ENCODE measurements around the gene PKN1. TPM values are rescaled to one million over a fixed set of nuclear protein-coding genes. Genes with fewer than 3 reads are reported as not detected.
"Not testable (repeated sequence)": the region's sequence is repeated elsewhere in the genome, so short reads cannot be mapped to it uniquely, and the experiment has no call there.

Gene PKN1
- total RNA-seq, 1 donor from 2014 or later, result 202 TPM

DNA sequence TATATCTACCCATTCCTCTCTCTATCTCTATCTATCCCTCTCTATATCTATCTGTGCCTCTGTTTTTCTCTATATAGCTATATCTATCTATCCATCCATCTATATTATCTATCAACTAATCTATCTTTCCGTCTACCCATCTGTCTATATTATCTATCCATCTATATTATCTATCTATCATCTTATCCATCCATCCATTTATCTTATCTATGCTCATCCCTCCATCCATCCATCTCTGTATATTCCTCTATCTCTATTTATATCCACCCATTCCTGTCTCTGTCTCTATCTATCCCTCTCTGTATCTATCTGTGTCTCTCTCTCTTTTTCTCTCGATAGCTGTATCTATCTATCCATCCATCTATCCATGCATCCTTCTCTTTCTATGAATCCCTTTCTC, 27.8 kb downstream of the PKN1 start:
- intact Hi-C loops (cut with micrococcal nuclease), result no loop called here

DNA sequence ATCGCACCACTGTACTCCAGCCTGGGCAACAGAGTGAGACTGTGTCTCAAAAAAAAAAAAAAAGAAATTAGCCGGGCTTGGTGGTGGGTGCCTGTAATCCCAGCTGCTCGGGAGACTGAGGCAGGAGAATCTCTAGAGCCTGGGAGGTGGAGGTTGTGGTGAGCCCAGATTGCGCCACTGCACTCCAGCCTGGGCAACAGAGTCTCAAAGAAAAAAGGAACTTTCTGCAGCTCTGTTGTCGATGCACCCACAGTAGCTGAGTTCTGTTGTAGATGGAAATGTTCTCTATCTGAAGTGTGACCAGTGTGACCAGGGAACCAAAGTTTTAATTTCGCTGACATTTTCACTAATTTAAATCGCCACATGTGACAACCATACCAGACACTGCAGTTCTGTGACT, 29.3 kb downstream of the PKN1 start:
- intact Hi-C loops (cut with micrococcal nuclease), result not testable (repeated sequence)

DNA sequence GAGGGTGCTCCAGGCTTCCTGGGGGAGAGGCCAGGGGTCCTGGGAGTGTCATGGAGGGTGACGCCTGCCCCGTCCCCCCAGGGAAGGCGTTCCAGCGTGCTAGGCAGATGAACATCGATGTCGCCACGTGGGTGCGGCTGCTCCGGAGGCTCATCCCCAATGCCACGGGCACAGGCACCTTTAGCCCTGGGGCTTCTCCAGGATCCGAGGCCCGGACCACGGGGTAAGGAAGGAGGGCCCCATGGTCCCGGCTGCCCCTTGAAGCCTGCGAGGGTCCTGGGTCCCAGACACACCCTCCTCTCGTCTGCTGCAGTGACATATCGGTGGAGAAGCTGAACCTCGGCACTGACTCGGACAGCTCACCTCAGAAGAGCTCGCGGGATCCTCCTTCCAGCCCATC, 30.6 kb downstream of the PKN1 start:
- intact Hi-C loops (cut with micrococcal nuclease), result no loop called here

DNA sequence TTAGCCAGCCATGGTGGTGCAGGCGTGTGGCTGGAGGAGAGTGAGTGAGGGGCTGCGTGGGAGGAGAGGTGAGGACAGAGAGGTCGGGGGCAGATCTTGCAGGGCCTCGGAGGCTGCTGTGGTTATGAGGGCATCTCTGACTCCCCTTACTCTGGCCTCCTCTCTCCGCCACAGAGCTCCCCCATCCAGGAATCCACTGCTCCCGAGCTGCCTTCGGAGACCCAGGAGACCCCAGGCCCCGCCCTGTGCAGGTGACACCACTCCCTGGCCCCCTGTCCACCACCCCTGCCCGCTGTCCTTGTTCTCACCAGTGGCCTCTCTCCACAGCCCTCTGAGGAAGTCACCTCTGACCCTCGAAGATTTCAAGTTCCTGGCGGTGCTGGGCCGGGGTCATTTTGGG, 34.3 kb downstream of the PKN1 start:
- intact Hi-C loops (cut with micrococcal nuclease), result no loop called here

DNA sequence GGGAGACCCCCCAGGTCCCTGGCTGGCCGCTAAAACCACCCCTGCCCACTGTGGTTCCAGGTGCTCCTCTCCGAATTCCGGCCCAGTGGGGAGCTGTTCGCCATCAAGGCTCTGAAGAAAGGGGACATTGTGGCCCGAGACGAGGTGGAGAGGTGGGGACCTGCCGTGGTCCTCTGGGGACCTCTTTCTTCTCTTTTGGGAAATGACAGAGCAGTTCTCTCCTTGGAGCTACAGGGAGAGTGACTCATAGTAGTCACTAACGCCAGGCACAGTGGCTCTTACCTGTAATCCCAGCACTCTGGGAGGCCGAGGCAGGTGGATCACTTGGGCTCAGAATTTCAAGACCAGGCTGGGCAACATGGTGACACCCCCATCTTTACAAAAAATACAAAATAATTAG, 34.7 kb downstream of the PKN1 start:
- intact Hi-C loops (cut with micrococcal nuclease), result no loop called here

DNA sequence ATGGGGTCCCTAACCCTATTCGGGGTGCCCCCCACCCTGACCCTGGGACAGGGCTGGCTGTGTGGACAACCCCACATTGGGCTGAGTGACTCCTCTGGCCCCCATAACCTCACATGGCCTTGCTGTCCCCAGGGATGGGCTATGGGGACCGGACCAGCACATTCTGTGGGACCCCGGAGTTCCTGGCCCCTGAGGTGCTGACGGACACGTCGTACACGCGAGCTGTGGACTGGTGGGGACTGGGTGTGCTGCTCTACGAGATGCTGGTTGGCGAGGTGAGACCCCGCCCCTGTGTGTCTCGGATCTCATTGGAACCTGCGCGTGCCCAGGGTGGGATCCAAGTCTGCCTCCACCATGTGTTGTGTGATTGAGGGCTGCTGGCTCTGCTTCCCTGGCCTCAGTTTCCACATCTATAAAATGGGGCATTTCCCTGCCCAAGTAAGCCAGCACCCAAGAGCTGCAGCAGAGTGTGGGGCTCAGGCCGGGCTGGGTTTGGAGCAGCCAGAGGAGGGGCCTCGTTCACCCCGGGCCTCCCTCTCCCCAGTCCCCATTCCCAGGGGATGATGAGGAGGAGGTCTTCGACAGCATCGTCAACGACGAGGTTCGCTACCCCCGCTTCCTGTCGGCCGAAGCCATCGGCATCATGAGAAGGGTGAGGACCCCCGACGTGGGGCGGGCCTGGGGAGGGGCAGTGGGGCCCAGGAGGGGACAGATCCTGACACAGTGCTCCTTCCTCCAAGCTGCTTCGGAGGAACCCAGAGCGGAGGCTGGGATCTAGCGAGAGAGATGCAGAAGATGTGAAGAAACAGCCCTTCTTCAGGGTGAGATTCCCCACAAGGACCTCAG, 37.1 kb downstream of the PKN1 start:
- intact Hi-C loops (cut with micrococcal nuclease), result loop anchor here (5.0 kb wide), 1 partner anchor 38 kb away; the partner anchor contains the start of gene PKN1

DNA sequence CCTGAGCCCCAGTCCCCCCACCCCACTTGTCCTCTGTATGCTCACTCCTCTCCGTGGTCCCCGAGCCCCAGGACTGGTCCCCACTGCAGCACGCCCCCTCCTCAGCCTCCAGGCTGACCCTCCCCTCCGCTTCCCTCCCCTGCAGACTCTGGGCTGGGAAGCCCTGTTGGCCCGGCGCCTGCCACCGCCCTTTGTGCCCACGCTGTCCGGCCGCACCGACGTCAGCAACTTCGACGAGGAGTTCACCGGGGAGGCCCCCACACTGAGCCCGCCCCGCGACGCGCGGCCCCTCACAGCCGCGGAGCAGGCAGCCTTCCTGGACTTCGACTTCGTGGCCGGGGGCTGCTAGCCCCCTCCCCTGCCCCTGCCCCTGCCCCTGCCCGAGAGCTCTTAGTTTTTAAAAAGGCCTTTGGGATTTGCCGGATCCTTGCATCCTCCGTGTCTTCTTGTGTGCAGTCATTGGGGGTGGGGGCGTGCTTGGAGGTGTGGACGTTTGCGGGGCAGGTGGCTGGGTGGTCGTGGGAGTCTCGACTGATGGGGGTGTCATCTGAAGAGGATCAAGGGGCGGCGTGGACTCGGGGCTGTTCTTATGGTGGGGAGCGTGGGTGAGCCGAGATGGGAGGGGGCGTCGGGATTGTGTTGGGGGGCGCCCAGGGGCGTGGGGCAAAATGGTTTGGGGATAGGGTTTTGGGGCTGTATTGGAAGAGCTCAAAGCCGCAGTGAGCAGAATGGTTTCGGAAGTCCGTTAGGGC, 38.5 kb downstream of the PKN1 start:
- intact Hi-C loops (cut with micrococcal nuclease), result loop anchor here (5.0 kb wide), 1 partner anchor 39 kb away; the partner anchor contains the start of gene PKN1

DNA sequence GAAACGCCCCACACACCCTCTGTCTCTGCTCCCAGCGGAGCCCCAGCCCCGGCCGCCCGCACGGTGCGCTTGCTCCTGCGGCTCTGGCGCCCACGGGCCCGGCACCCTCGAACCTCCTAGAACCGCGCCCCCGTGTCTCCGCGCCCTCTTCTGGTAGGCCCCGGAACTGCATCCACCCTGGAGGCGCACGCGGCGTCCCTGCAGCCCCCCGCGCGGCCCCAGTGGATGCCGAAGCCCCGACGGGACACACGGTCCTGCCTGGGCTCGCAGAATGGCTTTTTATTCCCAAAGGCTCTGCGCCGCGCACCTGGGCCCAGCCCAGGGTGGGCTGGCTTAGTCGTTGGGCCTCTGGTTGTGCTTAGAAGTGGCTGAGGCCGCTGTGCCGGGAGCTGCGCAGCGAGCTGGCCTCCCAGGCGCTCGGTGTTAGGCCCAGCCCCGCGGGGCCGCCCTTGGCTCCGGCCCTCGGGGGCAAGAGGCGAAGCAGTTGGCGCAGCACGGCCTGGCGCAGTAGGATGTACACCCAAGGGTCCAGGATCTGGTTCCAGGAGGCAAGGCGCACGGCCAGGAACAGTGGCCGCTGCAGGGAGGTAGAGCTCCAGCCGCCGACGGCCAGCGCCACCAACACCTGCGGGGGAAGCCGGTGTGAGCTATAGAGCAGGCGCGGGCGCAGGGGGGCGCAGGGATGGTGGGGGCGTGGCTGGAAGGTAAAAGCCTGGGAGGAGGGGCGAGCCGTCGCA, 39.3 kb downstream of the PKN1 start:
- intact Hi-C loops (cut with micrococcal nuclease), result loop anchor here (5.0 kb wide), 1 partner anchor 40 kb away; the partner anchor contains the start of gene PKN1

DNA sequence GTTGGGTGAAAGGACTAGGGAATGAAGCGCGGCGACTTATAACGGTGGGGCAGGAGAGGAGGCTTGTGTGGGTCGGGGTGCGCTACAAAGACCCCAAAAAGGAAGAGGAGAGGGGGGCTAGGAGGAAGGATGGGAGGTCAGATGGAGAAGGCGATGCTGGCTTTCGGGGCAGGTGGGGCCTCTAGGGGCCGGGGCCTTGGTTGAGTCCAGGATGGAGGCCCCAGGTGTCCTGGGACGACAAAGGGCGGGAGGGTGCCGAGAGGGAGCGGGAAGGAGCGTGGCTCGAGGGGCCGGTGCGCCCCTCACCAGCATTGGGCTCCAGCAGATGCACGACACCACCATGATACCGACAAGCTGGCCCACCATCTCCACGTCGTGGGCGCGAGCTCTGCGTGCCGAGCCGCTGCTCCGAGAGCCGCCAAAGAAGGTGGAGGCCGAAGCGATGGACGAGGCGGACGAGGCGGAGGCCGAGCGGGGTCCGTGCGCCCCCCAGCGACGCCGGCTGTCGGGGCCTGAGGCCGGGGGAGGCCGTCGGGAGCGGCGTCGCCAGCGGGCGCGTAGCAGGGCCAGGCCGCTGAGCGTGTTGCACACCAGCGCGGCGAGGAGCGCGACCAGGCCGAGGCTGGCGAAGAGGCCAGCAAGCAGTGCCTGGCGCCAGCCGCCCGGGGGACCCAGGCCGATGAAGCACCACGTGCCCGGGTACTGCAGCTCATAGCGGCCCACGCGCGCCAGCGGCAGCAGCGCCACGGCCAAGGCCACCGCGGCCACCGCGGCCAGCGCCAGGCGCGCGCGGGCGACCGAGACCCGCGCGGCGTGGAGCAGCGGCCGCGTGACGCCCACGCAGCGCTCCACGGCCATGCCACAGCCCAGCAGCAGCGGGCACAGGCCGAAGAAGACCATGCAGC, 40.2 kb downstream of the PKN1 start:
- intact Hi-C loops (cut with micrococcal nuclease), result loop anchor here (5.0 kb wide), 1 partner anchor 41 kb away; the partner anchor contains the start of gene PKN1

DNA sequence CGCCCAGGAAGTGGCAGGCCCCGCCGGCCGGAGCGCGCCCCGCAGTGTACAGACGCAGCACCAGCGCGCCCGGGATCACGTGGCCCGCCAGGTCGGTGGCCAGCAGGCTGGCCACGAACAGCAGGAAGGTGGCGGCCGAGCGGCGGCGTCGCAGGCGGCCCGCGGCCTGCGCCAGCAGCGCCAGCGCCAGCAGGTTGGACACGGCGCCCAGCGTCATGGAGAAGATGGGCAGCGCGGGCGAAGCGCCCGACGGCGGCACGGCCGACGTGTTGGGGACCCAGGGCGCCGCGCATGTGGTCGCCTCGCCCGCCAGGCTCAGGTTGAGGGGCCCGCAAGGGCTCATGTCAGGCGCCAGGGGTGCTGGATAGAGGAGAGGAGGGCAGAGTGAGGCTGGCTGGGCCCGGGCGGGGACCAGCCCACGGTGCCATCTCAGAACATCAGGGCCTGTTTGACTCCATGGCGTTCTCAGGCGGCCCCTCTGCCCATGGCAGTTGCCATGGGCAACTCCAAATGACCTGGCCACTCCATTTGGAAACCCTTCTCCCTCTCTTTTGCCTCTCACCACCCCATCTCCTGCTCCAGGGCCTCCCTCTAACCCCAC, 41.0 kb downstream of the PKN1 start:
- intact Hi-C loops (cut with micrococcal nuclease), result loop anchor here (5.0 kb wide), 1 partner anchor 42 kb away; the partner anchor contains the start of gene PKN1

DNA sequence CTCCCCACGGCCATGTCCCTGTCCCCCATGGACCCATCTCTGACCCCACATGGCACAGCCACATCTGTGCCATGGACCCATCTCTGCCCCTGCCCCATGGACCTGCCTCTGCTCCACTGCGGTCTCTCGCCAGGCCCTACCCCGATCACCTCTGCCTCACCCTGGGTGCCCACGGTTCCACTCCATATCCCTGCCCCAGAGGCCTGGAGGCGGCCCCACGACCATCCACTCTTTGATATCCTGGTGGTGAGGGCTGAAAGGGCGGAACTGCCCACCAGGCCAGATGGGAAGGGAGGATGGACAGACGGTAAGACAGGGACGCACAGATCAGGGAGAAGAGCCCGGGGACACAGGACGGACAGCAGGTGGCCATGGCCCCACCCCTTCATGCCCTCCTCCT, 41.7 kb downstream of the PKN1 start:
- intact Hi-C loops (cut with micrococcal nuclease), result loop anchor here (5.0 kb wide), 1 partner anchor 43 kb away; the partner anchor contains the start of gene PKN1

DNA sequence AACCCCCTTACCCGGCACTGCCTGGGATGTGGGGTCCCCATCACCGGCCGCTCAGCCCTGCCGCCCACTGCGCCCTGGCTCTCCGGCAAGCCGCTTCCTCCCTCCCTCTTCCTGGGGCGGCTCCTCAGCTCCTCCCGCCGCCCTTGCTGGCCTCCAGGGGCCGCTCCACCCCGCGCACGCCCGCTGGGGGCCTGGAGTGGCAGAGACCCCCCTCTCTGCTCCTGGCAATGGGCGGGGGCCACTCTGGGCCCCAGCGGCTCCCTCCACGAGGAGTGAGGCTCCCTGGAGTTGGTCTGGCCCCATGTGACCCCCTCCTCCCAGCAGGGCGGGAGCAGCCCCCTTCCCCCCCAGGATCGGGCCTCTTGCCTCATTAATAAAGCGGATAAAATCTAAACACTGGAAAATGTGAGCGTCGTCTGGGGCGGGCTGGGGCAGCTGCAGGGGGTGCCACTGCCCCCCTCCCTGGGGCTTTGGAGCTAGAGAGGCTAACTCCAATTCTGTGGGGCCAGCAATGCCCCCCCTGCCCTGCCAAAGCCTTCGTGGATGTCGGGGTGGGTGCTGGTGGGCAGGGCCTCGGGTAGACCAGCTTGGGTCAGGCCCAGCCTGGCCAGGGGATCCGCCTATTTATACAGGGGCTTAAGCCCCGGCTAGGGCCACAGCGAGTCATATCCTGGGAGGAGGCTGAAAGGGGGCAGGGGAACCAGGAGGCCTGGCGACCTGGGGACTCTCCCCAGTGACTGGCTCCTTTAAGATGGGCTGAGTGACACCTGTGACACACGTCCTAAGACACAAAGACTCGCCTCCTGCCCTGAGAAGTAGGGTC, 42.4 kb downstream of the PKN1 start, which contains the start of gene PTGER1:
Gene PTGER1, minus strand, starts transcription at position 104 of the 823 bp plus-strand sequence. CDS start 1,034 bp downstream, outside the sequence.
- intact Hi-C loops (cut with micrococcal nuclease), result no loop called here

DNA sequence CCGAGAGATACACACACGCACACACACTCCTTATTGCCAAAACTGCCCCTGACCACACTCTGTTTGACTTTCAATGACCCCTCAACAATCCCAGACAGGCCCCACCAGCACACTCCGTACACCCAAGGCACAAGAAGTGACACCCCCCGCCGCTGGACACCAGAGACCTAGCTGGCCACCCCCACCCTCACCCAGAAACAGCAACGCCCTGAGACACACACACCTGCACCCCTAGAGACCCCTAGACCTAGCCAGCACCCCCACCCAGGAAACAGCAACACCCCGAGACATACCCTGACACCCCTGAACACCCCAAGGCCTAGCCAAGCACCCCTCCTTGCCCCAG, 43.2 kb downstream of the PKN1 start:
- intact Hi-C loops (cut with micrococcal nuclease), result no loop called here

DNA sequence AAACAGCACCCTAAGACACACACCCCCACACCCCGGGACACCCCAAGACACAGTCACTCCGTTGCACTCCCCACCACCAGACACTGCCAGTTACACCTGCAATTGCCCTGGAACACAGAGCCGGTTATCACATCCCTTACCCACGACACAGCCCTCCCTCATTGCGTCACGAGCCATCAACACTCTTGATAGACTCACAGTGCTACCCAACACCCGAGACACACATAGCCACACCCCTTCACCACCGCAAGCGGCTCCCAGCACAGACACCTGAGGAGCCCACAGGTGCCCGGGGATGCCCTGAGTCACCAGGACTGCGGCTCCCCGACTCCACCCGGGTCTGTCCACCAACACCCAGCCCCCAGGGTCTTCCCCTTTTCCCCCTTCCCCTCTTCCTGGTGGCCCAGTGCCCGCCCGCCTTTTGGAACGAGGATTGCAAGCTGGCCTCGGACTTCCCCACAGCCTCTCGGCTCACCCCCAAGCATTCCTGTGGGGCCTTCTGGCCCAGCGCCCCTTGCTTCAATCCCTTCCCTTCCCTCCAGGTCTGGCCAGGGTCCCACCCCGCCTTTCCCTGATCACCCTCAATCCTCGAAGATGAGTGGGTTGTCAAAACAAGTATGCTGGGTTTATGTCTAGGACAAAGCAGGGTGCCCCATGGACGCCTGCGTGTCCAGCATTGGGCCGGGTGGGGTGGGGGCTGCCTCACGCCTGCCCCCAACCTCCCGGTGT, 43.7 kb downstream of the PKN1 start:
- intact Hi-C loops (cut with micrococcal nuclease), result no loop called here

DNA sequence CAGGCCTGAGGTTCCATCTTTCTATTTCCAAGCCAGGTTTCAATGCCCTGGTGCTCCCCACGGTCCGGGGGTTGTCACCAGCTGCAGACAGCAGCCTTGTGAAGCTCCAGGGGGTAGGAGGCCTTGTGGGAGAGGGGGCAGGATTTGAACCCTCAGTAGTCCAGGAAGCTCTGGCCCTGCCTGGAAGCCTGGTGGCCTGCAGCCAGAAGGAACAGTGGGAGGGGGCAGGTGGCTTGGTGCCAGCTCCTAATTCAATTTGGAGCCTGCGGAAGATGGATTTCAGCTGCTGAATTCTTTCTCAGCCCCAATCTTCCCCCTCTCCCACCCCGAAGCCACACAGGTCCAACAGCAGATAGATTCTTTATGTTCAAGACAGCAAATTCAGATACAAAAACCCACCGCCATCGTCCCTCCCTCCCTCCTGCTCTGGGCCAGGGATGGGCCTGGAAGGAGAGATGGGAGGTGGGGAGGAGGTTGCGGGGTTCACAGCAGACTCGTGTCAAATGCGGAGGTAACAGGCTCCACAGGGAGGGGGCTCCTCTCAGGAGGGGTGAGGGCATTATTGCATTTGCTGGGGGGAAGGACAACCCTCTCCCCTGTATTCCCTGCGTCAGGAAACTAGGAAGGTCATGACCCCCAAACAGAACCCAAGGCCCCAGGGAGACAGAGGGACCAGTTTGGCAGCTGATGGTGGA, 44.5 kb downstream of the PKN1 start:
- intact Hi-C loops (cut with micrococcal nuclease), result no loop called here

DNA sequence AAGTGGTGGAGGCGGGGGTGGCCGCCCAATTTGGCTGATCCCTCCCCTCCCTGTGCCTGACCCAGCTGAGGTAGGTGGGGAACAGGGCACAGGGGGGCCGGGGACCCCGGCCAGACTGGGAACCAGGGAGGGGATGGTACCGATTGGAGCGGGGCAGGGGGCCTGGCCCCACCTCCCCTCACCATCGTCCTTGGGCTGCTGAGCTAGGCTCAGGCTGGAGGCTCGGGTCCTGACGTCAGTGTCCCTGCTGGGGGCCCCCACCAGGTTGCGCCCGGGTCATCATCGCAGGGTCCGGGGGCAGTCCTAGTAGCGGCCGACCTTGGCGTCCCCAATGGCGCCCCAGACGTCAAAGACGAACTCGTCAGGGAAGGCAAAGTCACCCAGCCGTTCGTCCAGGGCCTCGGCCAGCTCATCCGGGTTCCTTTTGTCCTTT, 45.0 kb downstream of the PKN1 start:
- intact Hi-C loops (cut with micrococcal nuclease), result no loop called here

DNA sequence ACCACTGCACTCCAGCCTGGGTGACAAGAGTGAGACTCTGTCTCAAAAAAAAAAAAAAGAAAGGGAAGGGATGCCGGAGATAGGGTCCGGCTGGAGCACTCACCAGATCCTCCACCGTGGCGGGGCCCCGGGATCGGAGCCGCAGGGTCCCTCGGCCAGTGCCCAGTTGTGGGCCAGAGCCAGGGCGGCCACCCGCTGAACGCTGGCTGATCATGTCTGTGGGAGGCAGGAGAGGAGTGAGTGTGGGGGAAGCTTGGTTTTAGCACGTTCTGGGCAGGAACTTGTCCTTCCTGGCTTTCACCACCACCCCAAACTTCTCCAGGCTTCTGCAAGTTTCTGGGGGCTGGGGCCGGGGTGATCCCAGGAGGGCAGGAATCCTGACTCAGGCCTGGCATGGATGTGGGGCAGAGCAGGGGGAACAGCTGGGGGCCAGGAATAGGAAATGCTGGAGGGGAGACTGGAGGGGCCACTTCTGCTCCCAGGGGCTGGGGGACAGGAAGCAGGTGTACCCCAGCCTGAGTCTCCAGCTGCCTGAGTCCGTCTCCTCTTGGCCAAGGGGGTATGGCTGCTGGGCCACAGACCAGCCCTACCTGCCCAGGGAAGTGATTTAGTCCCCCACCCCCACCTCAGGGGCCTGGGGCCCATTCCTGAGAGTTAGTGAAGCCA, 46.3 kb downstream of the PKN1 start:
- intact Hi-C loops (cut with micrococcal nuclease), result no loop called here
